Endothelial cell of umbilical vein (primary cell): Measurements from ENCODE around the gene TSPAN4. TPM values are rescaled to one million over a fixed set of nuclear protein-coding genes. Genes with fewer than 3 reads are reported as not detected.

Experiments used
- BruUV-seq: library from RNA; stranded (reverse); fragments of 400-500 nt; replicated peaks from 2 replicates; lab custom pipeline; 2021; lab: Mats Ljungman, UMichigan
- CTCF ChIA-PET: fragments of 300-600, 350-600 bp; sonication (Branson Sonifier 250); formaldehyde crosslinking; loops from one replicate; lab custom pipeline; 2021; ENCODE audit warnings: antibody characterized with exemption, inconsistent platforms; lab: Charles Lee
- POLR2A ChIA-PET: fragments of 300-600, 350-600 bp; sonication (Branson Sonifier 250); formaldehyde crosslinking; loops from one replicate; lab custom pipeline; 2021; ENCODE audit warnings: antibody characterized with exemption, inconsistent platforms; lab: Charles Lee
- DNase-seq: peaks from one replicate; pipeline ENCODE4 v3.0.0-alpha.2; 2011; ENCODE audit warnings: low read depth, low spot score
- FAIRE-seq: peaks from 2 replicates; lab custom pipeline; 2011; peaks lifted over from hg19 to GRCh38; lab: Jason Lieb, UNC
- H2AFZ ChIP-seq: 2 replicates; pipeline ENCODE4 v1.6.0; 2012; ENCODE audit warnings: low read depth, low read length, control low read depth, inconsistent platforms
- H3K27ac ChIP-seq: 2 replicates; pipeline ENCODE4 v1.5.1; 2011; ENCODE audit warnings: low read depth, mild to moderate bottlenecking, control low read depth, low read length, moderate library complexity; ENCODE audit not compliant: insufficient read depth
- H3K27me3 ChIP-seq, 2 experiments: 2 replicates each; pipeline versions ENCODE4 v1.6.0 to v1.6.1; 2011; ENCODE audit warnings: low read length in 2 of 2, mixed read lengths in 1 of 2; ENCODE audit not compliant: control insufficient read depth in 2 of 2, insufficient read depth in 2 of 2
- H3K36me3 ChIP-seq, 2 experiments: 2 replicates in 1 of 2; 3 replicates in 1 of 2; pipeline ENCODE4 v1.5.1; 2011; ENCODE audit warnings: low read length in 2 of 2, mild to moderate bottlenecking in 1 of 2, moderate library complexity in 1 of 2; ENCODE audit not compliant: control insufficient read depth in 2 of 2, insufficient read depth in 2 of 2; ENCODE audit errors: extremely low read depth in 1 of 2
- H3K4me1 ChIP-seq: 3 replicates; pipeline ENCODE4 v1.5.1; 2011; ENCODE audit warnings: mild to moderate bottlenecking, low read length; ENCODE audit not compliant: control insufficient read depth, insufficient read depth; ENCODE audit errors: extremely low read depth
- H3K4me2 ChIP-seq: 2 replicates; pipeline ENCODE4 v1.6.1; 2011; ENCODE audit warnings: low read length, control low read depth, mixed read lengths; ENCODE audit not compliant: insufficient read depth
- H3K4me3 ChIP-seq, 3 experiments: fragments of 200-600 bp in 1 of 3; sonication (generic), shearing (Covaris generic) in 1 of 3; replicated peaks in 1 of 3; 2 replicates each; pipeline ENCODE4 v1.5.1; 2011 to 2016; ENCODE audit warnings: control low read depth in 3 of 3, low read length in 3 of 3, mild to moderate bottlenecking in 2 of 3, inconsistent platforms in 1 of 3, low read depth in 1 of 3, moderate library complexity in 1 of 3; ENCODE audit not compliant: insufficient read depth in 1 of 3
- H3K79me2 ChIP-seq: 2 replicates; pipeline ENCODE4 v1.6.0; 2012; ENCODE audit warnings: low read length, inconsistent platforms; ENCODE audit not compliant: control insufficient read depth, insufficient read depth
- H3K9ac ChIP-seq: replicated peaks from 2 replicates; pipeline ENCODE3; 2011; ENCODE audit warnings: low read length, control low read depth; ENCODE audit not compliant: insufficient read depth; ENCODE audit errors: extremely low read depth
- H3K9me1 ChIP-seq: replicated peaks from 3 replicates; pipeline ENCODE4 v1.6.0; 2011; ENCODE audit warnings: mild to moderate bottlenecking, low read length; ENCODE audit not compliant: control insufficient read depth, insufficient read depth; ENCODE audit errors: extremely low read depth
- H3K9me3 ChIP-seq: replicated peaks from 2 replicates; pipeline ENCODE4 v1.5.1; 2012; ENCODE audit warnings: low read length, inconsistent platforms; ENCODE audit not compliant: control insufficient read depth, insufficient read depth
- H4K20me1 ChIP-seq: replicated peaks from 2 replicates; pipeline ENCODE3; 2011; ENCODE audit warnings: mild to moderate bottlenecking, low read length; ENCODE audit not compliant: control insufficient read depth, insufficient read depth; ENCODE audit errors: extremely low read depth
- GATA2 ChIP-seq: IDR thresholded peaks from 2 replicates; pipeline ENCODE4 v1.7.0; 2011; ENCODE audit warnings: low read depth, mild to moderate bottlenecking, moderate library complexity, mixed read lengths, low read length; ENCODE audit not compliant: insufficient read length, insufficient read depth
- POLR2AphosphoS5 ChIP-seq: IDR thresholded peaks from 2 replicates; pipeline ENCODE4 v1.6.1; 2012; ENCODE audit warnings: low read depth, mild to moderate bottlenecking, control low read depth, low read length, moderate library complexity; ENCODE audit not compliant: insufficient read depth
- dilution Hi-C: fragments of 300-500 bp; cut with MboI; formaldehyde crosslinking; loops from one replicate; pipeline ENCODE4 v1.15.0; 2019; ENCODE audit warnings: low sequenced_read_pairs; ENCODE audit not compliant: extremely low pct_ligation_motif_present
- intact Hi-C: fragments of 100-400 bp; cut with micrococcal nuclease; formaldehyde crosslinking; loops from one replicate; pipeline ENCODE4 v1.10.0; 2022
- polyA plus RNA-seq, 4 experiments: library from polyadenylated mRNA; depleted of rRNA in 3 of 4; stranded (reverse) in 3 of 4; unstranded in 1 of 4; fragments of >200 nt; gene quantifications; 2 replicates each; pipeline versions ENCODE4 v1.2.1 to v1.2.3, GENCODE V29; 2011 to 2012; ENCODE audit warnings: missing spikeins in 1 of 4
- total RNA-seq: library from RNA; stranded (reverse); gene quantifications from 2 replicates; pipeline ENCODE4 v1.2.3, GENCODE V29; 2021
- TF ChIP-seq, protein P1 (sequence below): IDR thresholded peaks from 2 replicates; pipeline ENCODE4 v1.6.1; 2011; ENCODE audit not compliant: insufficient read depth, insufficient read length

Gene TSPAN4
- total and polyA plus RNA-seq, 2 donors (not counting 3 experiments of a cell fraction or from before 2014, with no cell fraction given) = 114 to 199 TPM

DNA sequence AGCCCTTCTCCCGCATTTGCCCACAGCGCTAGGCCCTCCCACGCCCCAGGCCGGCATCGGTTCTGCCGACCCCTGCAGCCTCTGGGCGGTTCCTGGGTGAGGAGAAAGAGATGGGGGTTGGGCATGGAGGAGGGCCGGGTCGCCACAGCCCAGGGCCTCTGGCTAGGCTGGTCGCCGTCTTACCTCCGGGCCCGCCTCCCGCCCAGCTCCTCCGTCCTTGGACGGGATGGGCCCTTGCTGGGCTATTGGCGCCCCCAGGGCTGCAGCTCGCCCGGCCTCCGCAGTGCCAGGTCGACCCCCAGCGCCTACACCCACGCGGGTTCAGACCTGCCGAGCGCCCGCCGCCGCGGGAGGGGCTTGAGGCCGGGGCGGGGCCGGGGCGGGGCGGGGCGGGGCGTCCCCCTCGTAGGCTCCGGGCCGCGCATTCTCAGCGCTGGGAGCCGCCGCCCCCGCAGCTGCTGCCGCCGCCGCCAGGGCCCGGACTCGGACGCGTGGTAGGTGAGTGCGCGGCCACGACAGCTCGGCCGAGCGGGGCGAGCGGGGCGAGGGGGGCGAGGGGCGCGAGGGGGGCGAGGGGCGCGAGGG lies 10.0 kb upstream of the TSPAN4 start, which contains the start of gene CD151:
TSS of gene CD151 (plus strand) at position 424 of the 585 bp plus-strand sequence. CDS start 3,118 bp downstream, outside the sequence.
- ChIA-PET CTCF (interaction anchor here (2.9 kb wide), 1 partner anchor 12 kb away, joined by 19 read pairs; the partner anchor contains the start of gene TSPAN4), POLR2A (interaction anchor here (1.4 to 3.3 kb wide), 2 partner anchors 11 to 21 kb away, joined by 6 to 25 read pairs; partner anchors contain the start of genes POLR2L and TSPAN4)
- Histone ChIP-seq H3K36me3 (peaks cover 7 to 16% of the 10 kb centered on the region in 2 experiments), H3K4me2 (peak within 1 kb of the TSS; percentile 75), H3K9ac (peak within 1 kb of the TSS; percentile 85), H4K20me1 (no peaks in the 10 kb centered on the region), H3K27me3 (no peaks in the 10 kb centered on the region), H2AFZ (peak within 1 kb of the TSS; percentile 8), H3K79me2 (peaks cover 32% of the 10 kb centered on the region), H3K4me3 (peak within 1 kb of the TSS; percentile 50 to 70 (median 67)), H3K9me3 (no peaks in the 10 kb centered on the region), H3K9me1 (no peaks in the 10 kb centered on the region), H3K27ac (peak within 1 kb of the TSS; percentile 79), H3K4me1 (peaks cover 53% of the 10 kb centered on the region)
- dilution Hi-C loops = no loop called here
- FAIRE-seq (peak; percentile 4), DNase-seq (peak; percentile 55)
- TF ChIP-seq GATA2 = no peak
- TF ChIP-seq, protein P1, sequence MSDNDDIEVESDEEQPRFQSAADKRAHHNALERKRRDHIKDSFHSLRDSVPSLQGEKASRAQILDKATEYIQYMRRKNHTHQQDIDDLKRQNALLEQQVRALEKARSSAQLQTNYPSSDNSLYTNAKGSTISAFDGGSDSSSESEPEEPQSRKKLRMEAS = no peak
- peak; percentile 61 for TF ChIP-seq POLR2AphosphoS5
- BruUV-seq = no TSS peak
- intact Hi-C loops = no loop called here

DNA sequence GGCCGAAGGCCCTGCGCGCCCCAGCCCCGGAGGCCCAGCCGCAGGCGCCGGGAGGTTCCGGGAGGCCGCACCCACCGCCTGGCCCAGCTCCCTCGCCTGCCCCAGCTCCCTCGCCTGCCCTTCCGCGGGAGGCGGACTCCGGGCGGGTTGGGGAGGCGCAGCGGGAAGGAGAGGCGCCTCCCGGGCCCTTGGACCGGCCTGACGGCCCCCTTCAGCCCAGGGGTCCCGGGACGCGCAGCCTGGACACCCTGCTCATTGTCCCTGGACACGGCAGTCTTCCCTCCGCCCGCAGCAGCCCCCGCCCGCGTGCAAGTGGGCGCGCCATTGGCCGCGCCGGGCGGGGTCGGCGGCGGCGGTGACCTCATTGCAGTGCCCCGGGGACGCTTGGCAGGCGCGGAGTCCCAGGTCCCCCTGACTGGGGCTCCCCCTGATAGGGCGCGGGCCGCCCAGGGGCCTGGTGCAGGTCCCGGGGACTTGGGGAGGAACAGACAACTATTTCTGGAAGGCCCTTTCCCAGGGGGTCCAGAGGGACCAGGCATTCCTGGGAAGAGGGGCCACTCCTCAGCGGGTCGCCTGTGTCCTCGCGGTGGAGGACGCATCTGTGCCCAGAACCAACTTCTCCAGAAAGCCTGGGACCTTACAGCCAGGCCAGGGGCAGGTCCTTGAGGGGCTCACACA lies 9.4 kb upstream of the TSPAN4 start:
- intact Hi-C loops (no loop called here), dilution Hi-C loops (no loop called here)
- Histone ChIP-seq H3K79me2 (peaks cover 37% of the 10 kb centered on the region), H2AFZ (no peak overlapping the region), H3K27ac (peak overlapping the region; percentile 79), H3K36me3 (peaks cover 12 to 22% of the 10 kb centered on the region in 2 experiments), H3K27me3 (no peaks in the 10 kb centered on the region), H3K9ac (peak overlapping the region; percentile 85), H4K20me1 (no peaks in the 10 kb centered on the region), H3K9me3 (no peaks in the 10 kb centered on the region), H3K4me2 (peak overlapping the region; percentile 75), H3K4me3 (peak overlapping the region; percentile 50 to 70 (median 67)), H3K4me1 (peaks cover 47% of the 10 kb centered on the region), H3K9me1 (no peaks in the 10 kb centered on the region)
- TF ChIP-seq, protein P1 = no peak
- peak; percentile 21 for TF ChIP-seq POLR2AphosphoS5
- BruUV-seq = no TSS peak
- DNase-seq (peak; percentile 63), FAIRE-seq (peak; percentile 18)
- POLR2A ChIA-PET = interaction anchor here (1.4 to 3.3 kb wide), 2 partner anchors 10 to 22 kb away, joined by 6 to 25 read pairs; partner anchors contain the start of genes POLR2L and TSPAN4
- CTCF ChIA-PET = interaction anchor here (2.1 to 2.9 kb wide), 2 partner anchors 11 to 15 kb away, joined by 11 to 19 read pairs; partner anchors contain the start of genes PNPLA2 and TSPAN4
